ENCODE measurements around the gene MYO1C. TPM values are rescaled to one million over a fixed set of nuclear protein-coding genes. Genes with fewer than 3 reads are reported as not detected.
A peak's percentile ranks its signal among the peaks of the same experiment; 100 is the strongest.

Gene MYO1C
- total and polyA plus RNA-seq, 9 of the 15 experiments (the other 6 are each of a cell fraction or from before 2014, with no cell fraction given) = 0.46 to 32.5 (median 11.6) TPM

DNA sequence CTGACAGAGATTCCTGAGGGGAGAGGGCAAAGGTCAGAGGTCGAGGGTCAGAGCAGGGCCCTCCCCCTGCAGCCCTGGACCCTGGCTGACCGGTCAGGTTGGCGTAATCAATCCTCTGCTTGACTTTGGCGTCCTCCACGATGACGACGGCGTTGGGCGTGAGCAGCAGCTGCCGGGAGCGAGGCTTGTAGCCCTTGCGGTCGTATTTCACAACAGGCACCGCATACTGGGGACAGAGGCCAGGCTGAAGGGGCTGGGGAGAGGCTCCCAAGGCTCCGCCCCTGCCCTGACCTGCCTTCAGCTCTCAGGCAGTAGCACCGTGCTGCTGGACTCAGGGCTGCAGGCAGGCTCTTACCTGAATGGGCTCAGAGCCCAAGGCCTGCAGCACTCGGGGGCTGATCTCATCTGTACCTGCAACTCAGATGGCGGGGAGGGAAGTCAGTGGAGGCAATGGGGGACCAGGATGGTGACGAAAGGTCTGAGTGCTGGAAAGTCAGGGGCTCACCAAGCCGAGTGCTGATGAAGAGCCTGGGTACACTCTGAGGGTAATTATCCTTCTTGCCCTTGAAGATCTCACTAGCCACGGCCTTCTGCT lies 24.5 kb downstream of the MYO1C start:
- POLR2A ChIA-PET = no interaction called here
- H3K4me3 ChIP-seq = no peak overlapping the region
- no peaks in the 10 kb centered on the region for H3K9me1 ChIP-seq (ENCODE audit: control insufficient read depth, insufficient read depth, low read length)
- H4K20me1 ChIP-seq (replicated peaks; ENCODE audit: control insufficient read depth, insufficient read depth, low read length) = no peaks in the 10 kb centered on the region
- ATAC-seq (0 out of 3 replicates have a peak, but pooled peaks have one; percentile 21), FAIRE-seq (no peak), DNase-seq (ENCODE audit: extremely low read depth in 1 of 4, low spot score in 3 of 4) (no peak)
- CTCF ChIA-PET (ENCODE audit: low intra/inter-chr PET ratio) = no interaction called here
- H3K4me1 ChIP-seq (replicated peaks in 1 of 2; ENCODE audit: control insufficient read depth in 2 of 2, insufficient read depth in 2 of 2, low read length in 2 of 2) = peaks cover 3 to 21% of the 10 kb centered on the region in 2 experiments; a peak in 3 of 5 replicates
- H3K27ac ChIP-seq (ENCODE audit: extremely low read depth, low read depth, low read length) = no peak overlapping the region
- BruUV-seq (replicated peaks) = no TSS peak
- intact Hi-C loops (cut with micrococcal nuclease) (no loop called here), in situ Hi-C loops (cut with MboI) (no loop called here)
- peaks cover 35% of the 10 kb centered on the region; the same call in 2 of the 3 replicates for H3K36me3 ChIP-seq (ENCODE audit: control insufficient read depth, insufficient read depth, low read length)
- no peaks in the 10 kb centered on the region for H3K9me3 ChIP-seq (replicated peaks; ENCODE audit: control insufficient read depth, insufficient read depth, low read depth, low read length)
- H3K27me3 ChIP-seq (ENCODE audit: control insufficient read depth in 2 of 2, insufficient read depth in 2 of 2, low read length in 2 of 2) = no peaks in the 10 kb centered on the region
- no peak overlapping the region for H2AFZ ChIP-seq (ENCODE audit: low read depth, low read length)
- WGBS (ENCODE audit: insufficient coverage, low coverage, missing lambda C conversion rate) = 82% methylated on average over 16 of the region's 21 CpGs
- no peak overlapping the region for H3K4me2 ChIP-seq (ENCODE audit: insufficient read depth, low read length)
- peak overlapping the region in 1 of 2 experiments; percentile 17; a peak in 1 of 4 replicates for H3K9ac ChIP-seq (ENCODE audit: insufficient read depth in 1 of 2, low read depth in 2 of 2, low read length in 2 of 2)
- no peaks in the 10 kb centered on the region for H3K79me2 ChIP-seq (ENCODE audit: control insufficient read depth, insufficient read depth, low read length)
- TF ChIP-seq RHOXF2B (CRISPR knock-in tag; conservative IDR thresholded peaks at IDR 0.05) = no peak
- TF ChIP-seq ZBED1 (IDR thresholded peaks at IDR 0.05) = no peak
- no peak for TF ChIP-seq PTBP1 (IDR thresholded peaks at IDR 0.05; ENCODE audit: low read depth, low read length)
- TF ChIP-seq MCM7 (IDR thresholded peaks at IDR 0.05) = no peak
- no peak for TF ChIP-seq ZNF444 (CRISPR knock-in tag; IDR thresholded peaks at IDR 0.05)
- peak; percentile 24; the same call in 1 of the 2 replicates for TF ChIP-seq CEBPG (CRISPR knock-in tag; IDR thresholded peaks at IDR 0.05)
- no peak for TF ChIP-seq CEBPG (tag; conservative IDR thresholded peaks at IDR 0.05 in 1 of 2, IDR thresholded peaks at IDR 0.05 in 1 of 2)
- no peak for TF ChIP-seq ETV6 (IDR thresholded peaks at IDR 0.05; ENCODE audit: borderline replicate concordance in 1 of 2, low read depth in 2 of 2, low read length in 1 of 2)
- TF ChIP-seq ETV6 (CRISPR knock-in tag; IDR thresholded peaks at IDR 0.05; ENCODE audit: borderline replicate concordance) = no peak
- no peak for TF ChIP-seq ZFP30 (CRISPR knock-in tag; IDR thresholded peaks at IDR 0.05; ENCODE audit: borderline replicate concordance)
- TF ChIP-seq, protein P1, sequence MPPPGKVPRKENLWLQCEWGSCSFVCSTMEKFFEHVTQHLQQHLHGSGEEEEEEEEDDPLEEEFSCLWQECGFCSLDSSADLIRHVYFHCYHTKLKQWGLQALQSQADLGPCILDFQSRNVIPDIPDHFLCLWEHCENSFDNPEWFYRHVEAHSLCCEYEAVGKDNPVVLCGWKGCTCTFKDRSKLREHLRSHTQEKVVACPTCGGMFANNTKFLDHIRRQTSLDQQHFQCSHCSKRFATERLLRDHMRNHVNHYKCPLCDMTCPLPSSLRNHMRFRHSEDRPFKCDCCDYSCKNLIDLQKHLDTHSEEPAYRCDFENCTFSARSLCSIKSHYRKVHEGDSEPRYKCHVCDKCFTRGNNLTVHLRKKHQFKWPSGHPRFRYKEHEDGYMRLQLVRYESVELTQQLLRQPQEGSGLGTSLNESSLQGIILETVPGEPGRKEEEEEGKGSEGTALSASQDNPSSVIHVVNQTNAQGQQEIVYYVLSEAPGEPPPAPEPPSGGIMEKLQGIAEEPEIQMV (tag; conservative IDR thresholded peaks at IDR 0.05; ENCODE audit: low read depth) = no peak
- TF ChIP-seq POLR2AphosphoS2 (IDR thresholded peaks at IDR 0.05; ENCODE audit: low read length) = no peak
- TF ChIP-seq, protein P2, sequence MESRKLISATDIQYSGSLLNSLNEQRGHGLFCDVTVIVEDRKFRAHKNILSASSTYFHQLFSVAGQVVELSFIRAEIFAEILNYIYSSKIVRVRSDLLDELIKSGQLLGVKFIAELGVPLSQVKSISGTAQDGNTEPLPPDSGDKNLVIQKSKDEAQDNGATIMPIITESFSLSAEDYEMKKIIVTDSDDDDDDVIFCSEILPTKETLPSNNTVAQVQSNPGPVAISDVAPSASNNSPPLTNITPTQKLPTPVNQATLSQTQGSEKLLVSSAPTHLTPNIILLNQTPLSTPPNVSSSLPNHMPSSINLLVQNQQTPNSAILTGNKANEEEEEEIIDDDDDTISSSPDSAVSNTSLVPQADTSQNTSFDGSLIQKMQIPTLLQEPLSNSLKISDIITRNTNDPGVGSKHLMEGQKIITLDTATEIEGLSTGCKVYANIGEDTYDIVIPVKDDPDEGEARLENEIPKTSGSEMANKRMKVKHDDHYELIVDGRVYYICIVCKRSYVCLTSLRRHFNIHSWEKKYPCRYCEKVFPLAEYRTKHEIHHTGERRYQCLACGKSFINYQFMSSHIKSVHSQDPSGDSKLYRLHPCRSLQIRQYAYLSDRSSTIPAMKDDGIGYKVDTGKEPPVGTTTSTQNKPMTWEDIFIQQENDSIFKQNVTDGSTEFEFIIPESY (CRISPR knock-in tag; IDR thresholded peaks at IDR 0.05) = 0 out of 2 replicates have a peak, but pooled peaks have one; percentile 28
- TF ChIP-seq NR2C2 (CRISPR knock-in tag; IDR thresholded peaks at IDR 0.05) = peak; percentile 95
- peak; percentile 87 for TF ChIP-seq NR2C2 (tag; IDR thresholded peaks at IDR 0.05)
- TF ChIP-seq SP2 (IDR thresholded peaks at IDR 0.05; ENCODE audit: extremely low read depth, low read depth, low read length, poor library complexity, severe bottlenecking) = no peak
- TF ChIP-seq, protein P3, sequence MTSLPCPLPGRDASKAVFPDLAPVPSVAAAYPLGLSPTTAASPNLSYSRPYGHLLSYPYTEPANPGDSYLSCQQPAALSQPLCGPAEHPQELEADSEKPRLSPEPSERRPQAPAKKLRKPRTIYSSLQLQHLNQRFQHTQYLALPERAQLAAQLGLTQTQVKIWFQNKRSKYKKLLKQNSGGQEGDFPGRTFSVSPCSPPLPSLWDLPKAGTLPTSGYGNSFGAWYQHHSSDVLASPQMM (CRISPR knock-in tag; IDR thresholded peaks at IDR 0.05) = no peak
- TF ChIP-seq SMAD1 (IDR thresholded peaks at IDR 0.05; ENCODE audit: low read depth, low read length, partially characterized antibody) = no peak
- TF ChIP-seq GTF2A2 (tag; IDR thresholded peaks at IDR 0.05) = no peak
